K562 treated with DMSO at 1 percent for 48 hours (cell line): Measurements from ENCODE around the gene PRSS23. TPM values are rescaled to one million over a fixed set of nuclear protein-coding genes. Genes with fewer than 3 reads are reported as not detected.

Source experiments
- total RNA-seq: library from RNA; unstranded; fragments of 300-600 nt; gene quantifications from 2 replicates; pipeline ENCODE4 v1.2.3, GENCODE V29; 2022; ENCODE audit warnings: low replicate concordance; ENCODE audit errors: extremely low read depth

Gene PRSS23, protein sequence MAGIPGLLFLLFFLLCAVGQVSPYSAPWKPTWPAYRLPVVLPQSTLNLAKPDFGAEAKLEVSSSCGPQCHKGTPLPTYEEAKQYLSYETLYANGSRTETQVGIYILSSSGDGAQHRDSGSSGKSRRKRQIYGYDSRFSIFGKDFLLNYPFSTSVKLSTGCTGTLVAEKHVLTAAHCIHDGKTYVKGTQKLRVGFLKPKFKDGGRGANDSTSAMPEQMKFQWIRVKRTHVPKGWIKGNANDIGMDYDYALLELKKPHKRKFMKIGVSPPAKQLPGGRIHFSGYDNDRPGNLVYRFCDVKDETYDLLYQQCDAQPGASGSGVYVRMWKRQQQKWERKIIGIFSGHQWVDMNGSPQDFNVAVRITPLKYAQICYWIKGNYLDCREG
- not detected in 2 replicates for total RNA-seq

DNA sequence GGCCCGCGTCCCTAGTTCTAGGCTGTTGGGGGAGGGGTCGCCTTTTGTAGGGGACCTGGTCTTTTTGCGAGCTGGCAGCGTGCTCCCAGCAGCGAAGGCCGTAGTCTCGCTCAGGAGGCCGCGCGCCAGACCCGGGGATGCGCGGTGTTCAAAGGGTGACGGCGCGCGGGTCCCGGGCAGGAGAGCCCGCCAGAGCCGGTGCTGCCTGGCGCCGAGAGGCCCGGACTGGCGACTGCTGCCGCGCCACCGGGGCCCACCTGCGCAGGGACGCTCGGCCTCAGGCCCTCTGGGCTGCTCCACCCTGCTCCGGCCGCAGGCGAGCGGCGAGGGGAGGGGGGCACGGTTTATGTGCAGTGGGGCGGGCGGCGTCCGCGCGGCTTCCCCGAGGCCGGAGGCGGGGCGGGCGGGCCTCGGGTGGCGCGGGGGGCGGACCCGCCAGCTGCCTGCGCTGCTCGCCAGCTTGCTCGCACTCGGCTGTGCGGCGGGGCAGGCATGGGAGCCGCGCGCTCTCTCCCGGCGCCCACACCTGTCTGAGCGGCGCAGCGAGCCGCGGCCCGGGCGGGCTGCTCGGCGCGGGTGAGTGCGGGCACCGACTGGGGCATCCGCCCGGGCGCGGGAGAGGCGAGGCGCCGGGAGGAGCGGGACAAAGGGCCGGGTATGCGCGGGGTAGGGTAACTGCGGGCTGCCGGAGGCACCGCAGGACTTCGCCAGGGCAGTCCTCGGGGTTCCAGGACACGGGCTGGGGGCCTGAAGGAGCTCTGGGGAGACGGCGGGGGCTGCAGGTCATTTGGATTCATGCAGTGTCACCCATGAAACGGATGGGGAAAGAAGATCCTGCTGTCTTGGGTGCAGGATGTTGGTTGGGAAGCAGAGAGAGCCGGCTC, at the start of gene PRSS23:
PRSS23 (plus strand) TSS at position 467 of the 884 bp plus-strand sequence. CDS start 7,102 bp downstream, outside the sequence.

Other genes with a start within 250 kb of the PRSS23 start
- gene ME3, start 127.9 kb upstream of the PRSS23 start, total RNA-seq, result not detected in 2 replicates
- not detected in 2 replicates for gene FZD4, start 154.9 kb downstream of the PRSS23 start, total RNA-seq
- gene TMEM135, start 237.4 kb downstream of the PRSS23 start, total RNA-seq, result not detected in 2 replicates